ENCODE data around the gene ERCC6. TPM values are rescaled to one million over a fixed set of nuclear protein-coding genes. Genes with fewer than 3 reads are reported as not detected.

The ERCC6 gene
- total RNA-seq, 1 experiment from 2014 or later: 5.3 TPM

DNA sequence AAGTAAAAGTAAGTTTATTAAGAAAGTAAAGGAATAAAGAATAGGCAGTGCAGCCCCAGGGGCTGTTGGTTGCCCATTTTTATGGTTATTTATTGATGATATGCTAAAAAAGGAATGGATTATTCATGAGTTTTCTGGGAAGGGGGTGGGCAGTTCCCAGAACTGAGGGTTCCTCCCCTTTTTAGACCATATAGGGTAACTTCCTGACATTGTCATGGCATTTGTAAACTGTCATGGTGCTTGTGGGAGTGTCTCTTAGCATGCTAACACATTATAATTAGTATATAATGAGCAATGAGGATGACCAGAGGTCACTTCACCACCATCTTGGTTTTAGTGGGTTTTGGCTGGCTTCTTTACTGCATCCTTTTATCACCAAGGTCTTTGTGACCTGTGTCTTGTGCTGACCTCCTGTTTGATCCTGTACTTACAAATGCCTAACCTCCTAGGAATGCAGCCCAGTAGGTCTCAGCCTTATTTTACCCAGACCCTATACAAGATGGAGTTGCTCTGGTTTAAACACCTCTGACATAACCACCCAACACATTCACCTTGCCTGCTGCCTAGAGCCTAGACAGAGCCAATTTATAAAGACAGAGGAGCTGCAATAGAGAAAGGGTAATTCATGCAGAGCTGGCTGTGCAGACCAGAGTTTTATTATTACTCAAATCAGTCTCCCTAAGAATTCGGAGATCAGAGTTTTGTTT, 10.9 kb upstream of the ERCC6 start:
- DNase-seq (ENCODE audit: low spot score): no peak

DNA sequence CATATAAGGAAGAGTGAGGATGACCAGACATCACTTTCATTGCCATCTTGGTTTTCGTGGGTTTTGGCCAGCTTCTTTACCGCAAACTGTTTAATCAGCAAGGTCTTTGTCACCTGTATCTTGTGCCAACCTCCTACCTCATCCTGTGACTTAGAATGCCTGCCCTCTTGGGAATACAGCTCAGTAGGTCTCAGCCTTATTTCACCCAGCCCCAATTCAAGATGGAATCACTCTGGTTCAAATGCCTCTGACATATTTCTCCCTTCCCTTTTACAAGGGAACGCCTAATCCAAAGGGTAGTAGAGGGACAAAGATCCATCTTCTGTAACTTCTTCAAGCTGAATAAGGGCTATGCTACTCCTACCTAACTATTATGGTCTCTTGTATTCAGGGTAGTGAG, 4.7 kb upstream of the ERCC6 start:
- no peak for DNase-seq (ENCODE audit: low spot score)

DNA sequence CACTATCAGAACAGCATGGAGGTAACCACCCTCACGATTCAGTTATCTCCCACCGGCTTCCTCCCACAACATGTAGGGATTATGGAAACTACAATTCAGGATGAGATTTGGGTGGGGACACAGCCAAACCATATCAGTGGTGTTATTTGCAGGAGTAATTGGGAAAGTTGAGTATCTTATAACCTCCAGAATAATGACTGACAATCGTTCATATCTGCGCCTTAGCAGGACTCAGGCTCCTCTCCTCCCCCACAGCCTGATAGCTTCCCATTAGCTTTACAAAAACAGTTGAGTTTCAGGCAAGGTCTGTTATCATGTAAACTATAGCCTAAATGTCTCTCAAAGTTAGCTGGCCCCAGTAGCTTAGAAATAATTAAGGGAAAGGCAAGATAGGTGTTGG, 3.4 kb upstream of the ERCC6 start:
- no peak for DNase-seq (ENCODE audit: low spot score)

DNA sequence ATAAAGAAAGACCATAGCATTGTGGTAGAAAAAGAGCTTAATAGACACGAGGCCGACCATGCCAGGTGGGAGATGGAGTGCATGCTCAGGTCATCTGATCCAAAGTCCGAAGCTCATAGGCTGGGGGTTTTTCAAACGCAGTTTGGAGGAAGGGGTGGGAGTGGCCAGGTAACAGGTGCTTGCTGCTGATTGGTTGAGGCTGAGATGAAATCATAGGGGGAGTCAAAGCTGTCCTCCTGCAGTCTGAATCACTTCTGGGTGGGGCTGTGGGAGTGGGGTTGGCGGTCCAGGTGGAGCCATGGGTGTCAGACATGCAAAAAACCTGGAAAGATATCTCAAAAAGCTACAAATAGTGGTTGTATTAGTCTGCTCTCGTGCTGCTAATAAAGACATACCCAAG, 2.8 kb upstream of the ERCC6 start:
- DNase-seq (ENCODE audit: low spot score): no peak

DNA sequence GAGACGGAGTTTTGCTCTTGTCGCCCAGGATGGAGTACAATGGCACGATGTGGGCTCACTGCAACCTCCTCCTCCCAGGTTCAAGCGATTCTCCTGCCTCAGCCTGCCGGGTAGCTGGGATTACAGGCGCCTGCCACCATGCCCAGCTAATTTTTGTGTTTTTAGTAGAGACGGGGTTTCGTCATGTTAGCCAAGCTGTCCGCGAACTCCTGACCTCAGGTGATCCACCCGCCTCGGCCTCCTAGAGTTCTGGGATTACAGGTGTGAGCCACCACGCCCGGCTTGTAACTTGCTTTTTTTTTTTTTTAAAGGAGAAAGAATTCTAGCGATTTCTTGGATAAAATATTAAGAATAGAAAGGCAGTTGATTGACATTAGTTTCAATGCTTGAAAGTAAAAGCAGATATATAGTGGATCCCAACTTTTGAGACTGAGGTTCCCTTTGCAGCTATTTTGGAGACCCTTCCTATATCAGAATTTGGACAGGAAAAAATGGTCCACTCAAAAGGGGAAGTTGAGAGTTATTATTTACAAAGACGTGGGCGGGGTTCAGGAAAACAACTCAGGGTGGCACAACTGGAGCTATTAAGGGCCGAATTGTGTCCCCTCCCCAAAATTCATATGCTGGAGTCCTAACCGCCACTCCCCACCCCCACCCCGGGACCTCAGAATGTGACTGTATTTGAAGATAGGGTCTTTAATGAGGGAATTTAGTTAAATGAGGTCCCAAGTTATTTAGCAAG, 1.3 kb upstream of the ERCC6 start:
- no peak for DNase-seq (ENCODE audit: low spot score)

DNA sequence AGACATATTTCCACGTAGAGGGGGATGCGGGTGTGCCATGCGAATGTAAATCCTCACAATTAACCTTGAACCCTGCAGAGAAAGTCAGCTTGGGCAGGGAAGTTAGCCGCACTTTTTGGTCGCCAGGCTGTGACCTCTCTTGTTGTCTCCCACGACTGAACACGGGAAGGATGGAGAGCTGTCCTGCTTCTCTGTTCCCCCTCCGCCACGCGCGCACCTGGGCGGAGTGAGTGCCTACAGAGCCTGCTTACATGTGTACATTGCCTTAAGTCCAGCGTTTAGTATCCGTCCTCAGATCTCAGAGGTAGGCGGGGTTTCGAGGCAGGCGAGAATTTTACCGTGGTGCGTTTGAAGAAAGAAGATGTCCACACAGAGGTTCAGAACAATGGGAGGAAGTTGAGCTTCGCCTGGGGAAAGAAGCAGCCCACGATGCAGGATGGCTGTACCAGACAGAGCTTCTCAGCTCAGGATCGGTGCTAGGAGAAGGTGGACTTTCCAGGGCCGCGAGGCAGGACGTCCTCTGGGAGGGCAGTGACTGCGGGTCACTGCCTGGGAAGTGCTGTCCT, 482 bp upstream of the ERCC6 start:
- DNase-seq (ENCODE audit: low spot score): peak; percentile 57

DNA sequence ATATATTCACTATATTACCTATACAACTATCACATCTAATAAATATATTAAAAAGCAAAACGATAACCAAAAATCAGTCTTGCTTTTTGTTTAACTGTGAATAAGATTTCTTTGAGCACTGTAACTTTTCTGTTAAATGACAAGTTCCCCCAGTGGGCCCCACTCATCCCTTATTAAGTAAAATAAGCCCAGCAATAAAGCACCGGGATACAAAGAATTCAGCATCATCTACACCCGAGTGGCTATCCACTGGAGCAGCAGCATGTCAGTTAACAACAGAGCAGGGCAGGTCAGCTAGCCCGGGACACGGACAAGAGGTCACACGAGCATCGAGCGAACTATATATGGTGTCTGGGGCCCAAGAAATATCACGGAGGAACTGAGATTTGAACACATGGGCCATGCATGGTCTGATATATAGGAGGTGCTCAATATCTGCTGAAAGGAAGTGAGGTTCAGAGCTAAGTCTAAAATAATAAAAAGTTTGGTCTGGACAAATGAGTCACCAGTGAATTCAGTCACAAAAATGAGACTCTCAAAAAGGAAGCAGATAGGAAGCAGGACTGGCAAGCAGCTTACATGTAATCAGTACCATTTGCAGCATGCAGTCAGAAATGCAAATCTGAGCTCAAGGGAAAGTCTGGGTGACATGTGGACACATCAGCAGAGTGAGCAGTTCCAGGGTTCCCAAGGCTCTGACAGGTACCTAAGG, 4.1 kb downstream of the ERCC6 start:
- no peak for DNase-seq (ENCODE audit: low spot score)

DNA sequence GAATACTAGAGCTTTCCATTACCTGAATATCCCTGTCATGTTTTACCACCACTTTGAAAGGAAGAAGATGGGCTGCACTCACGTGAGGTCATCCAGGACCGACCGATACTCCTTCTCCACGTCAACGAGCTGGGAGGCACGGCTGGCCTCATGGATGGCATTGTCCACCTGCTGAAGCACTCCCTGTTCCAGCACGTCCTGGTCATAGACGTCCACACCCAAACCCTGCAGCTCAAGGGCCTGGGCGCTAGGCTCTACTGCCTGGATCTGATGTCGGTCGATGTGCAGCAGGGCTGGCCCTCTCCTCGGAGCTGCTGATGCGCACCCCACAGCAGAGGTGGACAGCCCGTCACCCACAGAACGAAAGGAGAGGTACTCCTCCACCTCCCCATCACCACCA, 6.5 kb downstream of the ERCC6 start:
- DNase-seq (ENCODE audit: low spot score): no peak

DNA sequence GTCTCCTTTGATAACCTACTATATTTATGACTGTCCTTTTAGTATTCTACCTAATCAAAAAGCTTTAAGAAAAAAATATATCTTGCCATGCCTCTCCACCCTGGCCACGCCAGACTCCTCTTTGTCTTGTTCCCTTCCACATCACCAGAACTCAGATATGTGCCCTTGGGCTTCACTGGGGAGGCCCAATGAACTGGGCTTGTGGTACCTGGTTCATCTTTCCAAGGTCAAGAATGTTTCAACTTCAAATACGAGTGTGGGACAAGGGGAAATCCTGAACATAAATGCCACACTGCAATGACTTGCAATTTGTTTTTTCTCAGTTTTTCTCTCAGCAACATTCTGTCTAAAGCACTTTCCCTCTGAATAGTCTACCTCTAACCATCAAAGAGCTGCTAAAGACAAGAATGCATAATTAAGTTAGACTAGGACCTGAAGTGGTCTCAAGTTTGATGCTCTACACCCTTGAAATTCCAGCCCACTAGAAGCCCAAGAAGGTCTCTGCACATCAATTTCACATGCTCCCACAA, 9.9 kb downstream of the ERCC6 start:
- DNase-seq (ENCODE audit: low spot score): no peak

DNA sequence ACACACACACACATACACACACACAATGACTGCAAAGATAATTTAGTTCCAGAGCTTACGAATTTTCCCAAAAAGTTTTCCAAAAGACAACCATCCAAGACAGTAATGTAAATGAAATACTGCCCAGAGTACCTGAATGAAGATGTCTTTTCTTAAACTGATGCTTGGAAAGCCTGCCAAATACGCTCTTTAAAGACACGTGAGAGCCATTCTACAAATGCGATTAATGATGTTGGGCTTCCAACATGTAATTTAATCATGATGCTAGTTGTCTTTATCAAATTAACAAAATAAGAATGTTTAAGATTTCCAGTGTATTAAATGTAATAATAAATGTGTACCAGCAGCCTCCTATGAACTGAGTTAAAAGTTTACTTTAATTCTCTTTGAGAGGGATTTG, 11.1 kb downstream of the ERCC6 start:
- DNase-seq (ENCODE audit: low spot score): no peak

DNA sequence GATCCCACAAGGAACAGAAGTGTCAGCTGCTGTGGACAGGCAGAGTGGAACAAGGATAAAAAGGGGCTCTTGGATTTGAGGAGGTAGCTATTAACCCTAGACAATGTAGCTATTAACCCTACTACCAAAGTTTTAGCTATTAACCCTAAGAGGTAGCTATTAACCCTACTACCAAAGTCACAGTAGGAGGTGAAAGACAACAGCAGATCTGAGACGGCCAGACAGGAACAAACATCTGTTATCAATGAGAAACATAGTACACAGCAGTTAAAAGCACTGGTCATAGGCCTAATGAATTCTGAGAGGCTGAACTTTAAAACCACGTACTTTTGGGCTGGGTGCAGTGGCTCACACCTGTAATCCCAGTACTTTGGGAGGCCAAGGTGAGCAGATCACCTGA, 11.9 kb downstream of the ERCC6 start:
- DNase-seq (ENCODE audit: low spot score): no peak

DNA sequence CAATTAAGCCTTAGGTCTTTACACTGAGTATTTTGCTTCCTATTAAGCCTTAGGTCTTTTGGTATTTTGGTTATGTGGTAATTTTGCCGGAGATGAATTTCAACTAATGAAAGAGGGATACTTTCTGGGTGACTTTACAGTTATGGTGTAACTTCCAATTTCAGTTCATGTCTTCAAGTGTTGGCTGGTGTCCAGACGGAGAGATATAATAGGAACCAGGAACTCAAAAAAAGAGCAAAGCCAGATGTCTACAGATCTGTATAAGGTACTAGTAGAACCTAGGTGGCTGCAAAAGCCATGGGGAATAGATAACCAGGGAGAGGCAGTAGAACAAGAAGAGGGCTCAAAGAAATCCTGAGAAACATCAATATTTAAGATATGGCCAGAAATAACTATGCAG, 12.3 kb downstream of the ERCC6 start:
- DNase-seq (ENCODE audit: low spot score): no peak

DNA sequence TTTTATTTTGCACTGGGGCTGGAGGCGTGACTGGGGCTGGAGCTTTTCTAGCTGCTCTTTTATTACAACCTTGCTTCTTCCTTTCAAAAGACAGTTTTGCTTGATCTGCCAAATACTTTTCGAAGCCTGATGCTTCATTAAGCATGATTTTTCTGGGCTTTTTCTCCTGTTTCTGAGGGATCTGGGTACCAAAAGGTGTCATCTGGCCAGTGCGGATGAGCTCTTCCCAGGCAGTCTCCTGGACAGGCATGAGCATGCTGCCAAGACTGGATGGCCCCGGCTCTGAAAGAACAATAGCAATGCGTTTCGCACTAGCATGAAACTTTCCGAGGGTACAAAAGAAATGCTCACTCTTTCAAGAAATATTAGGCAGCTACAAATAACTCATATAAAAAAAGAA, 14.4 kb downstream of the ERCC6 start:
- DNase-seq (ENCODE audit: low spot score): no peak

DNA sequence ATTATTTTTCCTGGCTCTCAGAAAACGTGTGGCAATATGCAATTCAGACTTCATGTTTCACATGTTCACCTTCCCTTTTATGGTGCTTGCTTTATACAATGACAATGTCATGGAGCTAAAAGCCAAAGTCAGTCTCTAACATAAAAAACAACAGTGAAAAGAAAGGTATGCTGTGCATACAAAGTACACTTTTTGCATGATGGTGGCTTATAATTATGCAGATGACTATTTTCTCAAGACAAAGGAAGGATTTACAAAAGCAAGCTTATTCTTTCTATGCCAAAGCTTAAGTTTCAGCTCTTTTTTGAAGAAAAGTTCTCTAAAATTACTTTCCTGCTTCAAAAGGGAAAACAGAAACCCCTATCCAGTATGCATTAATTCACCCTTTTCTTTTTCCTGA, 15.6 kb downstream of the ERCC6 start:
- no peak for DNase-seq (ENCODE audit: low spot score)

DNA sequence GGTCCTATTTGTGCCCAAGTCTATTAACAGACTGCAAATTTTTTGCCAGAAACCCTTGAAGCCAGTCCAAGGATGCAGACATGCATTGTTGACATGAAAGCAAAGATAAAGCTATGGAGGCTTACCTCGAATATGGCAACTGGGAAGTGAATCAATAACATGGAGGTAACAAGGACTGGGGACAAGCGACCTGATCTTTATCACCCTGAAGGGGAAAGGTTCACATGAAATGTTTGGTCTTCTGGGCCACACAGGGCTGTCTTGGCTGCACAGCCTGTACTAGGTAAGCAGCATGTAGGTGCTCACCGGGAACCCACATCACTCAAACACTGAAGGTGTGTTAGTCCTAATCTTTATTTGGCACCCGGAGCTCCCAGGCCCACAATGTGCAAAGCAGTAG, 17.9 kb downstream of the ERCC6 start:
- no peak for DNase-seq (ENCODE audit: low spot score)

DNA sequence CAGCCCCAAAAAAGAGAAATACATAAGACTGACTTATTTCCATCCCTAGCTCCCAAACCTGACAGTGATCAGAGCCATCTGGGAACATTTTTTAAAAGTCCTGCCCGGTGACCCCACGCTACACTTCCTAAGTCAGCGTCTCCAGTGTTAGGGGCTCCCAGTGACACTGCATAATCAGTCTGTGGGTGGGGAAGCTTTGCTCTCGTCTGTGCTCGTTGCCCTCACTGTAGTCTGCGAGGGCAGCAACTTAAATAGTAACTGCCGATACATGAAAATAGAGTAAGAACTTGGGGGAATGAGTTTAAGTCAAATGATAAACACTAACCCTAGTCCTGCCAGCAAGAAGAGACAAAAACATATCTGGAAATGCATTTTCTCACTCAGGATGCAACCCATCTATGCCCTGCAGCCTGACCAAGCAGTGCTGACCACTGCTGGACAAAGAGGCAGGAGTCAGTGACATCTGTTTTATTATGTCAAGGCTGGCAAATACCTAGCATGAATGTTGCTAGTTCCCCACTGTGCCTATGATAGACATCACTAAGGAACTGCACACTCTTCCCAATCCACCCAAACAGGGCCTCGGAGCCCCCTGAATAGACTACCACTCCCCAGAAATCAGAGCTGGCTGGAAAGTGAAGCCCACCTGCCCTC, 18.7 kb downstream of the ERCC6 start:
- DNase-seq (ENCODE audit: low spot score): no peak

DNA sequence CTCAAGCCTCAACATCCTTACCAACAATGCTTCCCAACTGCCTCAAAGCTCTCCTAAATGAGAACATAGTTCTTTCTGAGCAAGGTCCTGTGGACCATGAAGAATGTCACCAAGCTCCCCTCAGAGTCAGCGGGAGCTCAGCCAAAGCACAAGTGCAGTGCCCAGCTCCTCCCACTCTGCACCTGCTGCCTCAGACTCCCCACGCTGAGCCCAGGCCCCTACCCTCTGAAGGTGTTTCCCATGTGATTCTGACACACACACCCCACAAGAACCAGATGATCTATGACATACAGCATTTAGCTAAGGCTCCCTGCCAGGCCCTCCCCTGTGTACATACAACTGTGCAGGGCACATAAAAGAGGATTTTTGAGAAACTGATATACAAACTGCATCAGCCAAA, 19.2 kb downstream of the ERCC6 start:
- DNase-seq (ENCODE audit: low spot score): no peak

DNA sequence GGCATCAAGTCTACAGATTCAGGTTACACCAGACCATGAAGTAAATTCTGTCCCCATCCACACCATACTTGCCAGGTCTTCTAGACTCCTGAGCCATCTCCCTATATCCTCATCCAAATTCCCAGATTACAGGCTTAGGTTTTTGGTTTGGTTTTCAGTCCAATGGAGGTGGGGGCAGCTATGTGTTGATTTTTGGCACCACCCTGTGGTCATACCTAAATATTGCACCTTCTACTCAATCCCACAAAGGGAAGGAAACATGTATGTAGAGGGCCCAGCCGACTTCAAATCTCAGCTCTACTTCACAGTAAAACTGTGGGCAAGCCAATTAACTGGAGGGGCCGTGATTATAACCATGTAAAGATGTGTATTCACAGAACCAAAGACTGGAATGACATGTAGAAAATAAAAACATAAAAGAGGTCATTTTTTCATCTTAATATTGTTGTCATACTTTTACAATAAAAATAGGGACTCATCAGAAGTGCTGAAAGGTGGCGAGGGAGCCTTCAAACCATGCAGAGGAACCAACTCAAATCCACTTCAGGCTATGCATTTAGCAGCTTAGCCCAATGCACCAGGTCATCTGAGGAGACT, 19.8 kb downstream of the ERCC6 start:
- DNase-seq (ENCODE audit: low spot score): peak; percentile 71

DNA sequence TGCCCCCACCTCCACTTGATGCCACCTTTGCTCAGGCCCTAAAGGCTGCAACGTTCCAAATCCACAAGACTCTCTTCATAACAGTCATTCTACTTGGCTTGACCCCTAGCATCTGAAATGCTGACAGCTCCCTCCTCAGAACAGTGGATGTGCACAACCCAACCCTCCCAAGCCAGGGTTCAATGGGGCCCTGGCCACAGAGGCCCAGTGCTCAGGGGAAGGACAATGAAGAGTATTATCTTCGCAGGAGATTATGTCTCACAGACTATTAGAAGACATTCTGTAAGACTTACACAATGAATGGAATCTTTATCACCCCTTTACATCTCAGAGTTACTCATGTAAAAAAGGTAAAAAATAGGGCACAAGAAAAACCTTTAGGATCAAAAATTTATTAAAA, 20.4 kb downstream of the ERCC6 start:
- no peak for DNase-seq (ENCODE audit: low spot score)

DNA sequence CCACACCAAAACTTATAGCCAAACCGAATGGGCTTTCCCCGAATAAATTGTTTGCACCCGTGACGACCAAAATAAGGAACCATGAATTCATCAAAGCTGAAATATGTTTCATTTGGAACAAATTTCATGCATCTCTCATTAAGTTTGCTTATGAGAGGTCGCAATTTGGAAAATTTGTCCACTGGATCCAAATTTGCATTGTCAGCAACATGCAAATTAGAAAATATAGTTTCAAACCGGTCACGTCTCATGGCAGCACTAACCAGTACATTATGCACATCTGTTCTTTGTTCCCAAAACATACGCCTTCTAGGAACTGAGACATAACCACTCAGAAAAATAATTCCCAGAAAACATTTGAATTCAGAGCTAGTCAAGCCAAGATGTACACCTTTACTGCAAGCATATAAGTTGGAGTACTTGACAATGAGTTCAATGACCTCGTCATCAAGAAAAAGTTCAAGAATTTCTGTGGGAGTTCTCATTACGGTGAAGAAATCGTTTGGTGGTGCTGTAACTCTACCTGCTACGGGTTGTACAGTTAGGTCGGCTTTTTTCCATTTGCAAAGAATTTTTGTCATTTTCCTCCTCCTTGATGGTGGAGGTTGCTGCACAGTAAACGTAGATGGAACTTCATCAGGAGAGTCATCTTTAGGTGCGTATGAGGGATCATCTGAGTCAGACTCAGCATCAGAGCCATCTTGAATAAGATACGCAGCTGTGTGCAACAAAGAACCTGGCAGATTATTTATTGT, 22.5 kb downstream of the ERCC6 start:
- no peak for DNase-seq (ENCODE audit: low spot score)

All from HT-29 (cell line).